Activated B cell treated with CpG ODN at 0.5 μM for 24 hours (primary cell): ENCODE results near the gene CBFA2T3. TPM values are rescaled to one million over a fixed set of nuclear protein-coding genes. Genes with fewer than 3 reads are reported as not detected.

ENCODE experiments used
- ATAC-seq: fragments of 200-7000 bp; cut with Tn5 transposase; one replicate; pipeline ENCODE4 v1.10.0; 2021; ENCODE audit warnings: low read depth, mild to moderate bottlenecking, moderate library complexity
- CTCF ChIA-PET: fragments of 350-600 bp; sonication (Branson Sonifier 250); formaldehyde crosslinking; loops from one replicate; lab custom pipeline; 2021; ENCODE audit warnings: antibody characterized with exemption; lab: Charles Lee
- POLR2A ChIA-PET: fragments of 350-600 bp; sonication (Branson Sonifier 250); formaldehyde crosslinking; loops from one replicate; lab custom pipeline; 2021; ENCODE audit warnings: antibody characterized with exemption; lab: Charles Lee
- DNase-seq: peaks from one replicate; pipeline ENCODE4 v3.0.0; 2022
- H3K27ac Mint-ChIP-seq: one replicate; pipeline ENCODE4 v1.8.0; 2020; ENCODE audit warnings: mixed read lengths
- H3K27me3 Mint-ChIP-seq: one replicate; pipeline ENCODE4 v1.8.0; 2021; ENCODE audit warnings: mixed read lengths
- H3K36me3 Mint-ChIP-seq: one replicate; pipeline ENCODE4 v1.8.0; 2021; ENCODE audit warnings: low read depth, mixed read lengths
- H3K4me1 Mint-ChIP-seq: one replicate; pipeline ENCODE4 v1.8.0; 2021; ENCODE audit warnings: mixed read lengths
- H3K4me3 Mint-ChIP-seq: one replicate; pipeline ENCODE4 v1.8.0; 2020; ENCODE audit warnings: mild to moderate bottlenecking, mixed read lengths
- H3K9me3 Mint-ChIP-seq: one replicate; pipeline ENCODE4 v1.8.0; 2020; ENCODE audit warnings: mixed read lengths
- intact Hi-C: fragments of 100-400 bp; cut with micrococcal nuclease; formaldehyde crosslinking; loops from one replicate; pipeline ENCODE4 v1.15.1; 2024
- total RNA-seq: library from RNA; stranded (reverse); gene quantifications from 2 replicates; pipeline ENCODE4 v1.2.3, GENCODE V29; 2022
- TF ChIP-seq, protein P1 (sequence below): fragments of 200-600 bp; IDR thresholded peaks from one replicate; pipeline ENCODE4 v1.8.0; 2022; ENCODE audit warnings: antibody characterized with exemption, mild to moderate bottlenecking

CBFA2T3 gene
- total RNA-seq, 1 donor from 2014 or later = 63.3 TPM

DNA sequence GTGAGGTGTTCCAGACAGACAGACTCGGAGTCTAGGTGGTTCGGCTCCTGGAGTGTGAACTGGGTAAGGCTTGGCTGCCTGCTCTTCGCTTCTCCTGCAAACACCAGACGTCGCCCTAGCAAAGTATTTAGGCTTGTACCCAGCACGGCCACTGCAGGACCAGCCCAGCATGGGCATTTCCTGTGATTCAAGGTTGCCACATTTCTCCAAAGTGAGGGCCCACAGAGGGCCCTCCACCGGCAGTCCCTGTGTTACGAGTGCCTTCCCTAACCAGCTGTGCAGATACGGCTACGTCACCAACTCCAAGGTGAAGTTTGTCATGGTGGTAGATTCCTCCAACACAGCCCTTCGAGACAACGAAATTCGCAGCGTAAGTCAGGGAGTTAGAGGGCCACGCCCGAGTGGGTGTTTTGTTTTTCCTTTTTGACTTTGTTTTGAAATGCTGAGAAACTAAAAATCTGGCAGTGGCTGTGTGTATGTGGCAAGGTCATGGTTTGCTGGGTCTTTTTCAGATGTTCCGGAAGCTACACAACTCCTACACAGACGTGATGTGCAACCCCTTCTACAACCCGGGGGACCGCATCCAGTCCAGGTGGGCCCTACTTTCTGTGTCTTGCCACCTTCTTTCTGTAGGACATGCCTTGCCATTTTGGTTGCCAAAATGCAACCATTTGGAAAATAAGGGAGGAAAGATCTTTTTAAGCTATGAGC is 117.5 kb downstream of the CBFA2T3 start:
- DNase-seq (no peak), ATAC-seq (no peak)
- ChIA-PET CTCF (interaction anchor here (0.8 kb wide), 1 partner anchor 122 kb away, joined by 3 read pairs; no protein-coding TSS in a partner anchor), POLR2A (no interaction called here)
- TF ChIP-seq, protein P1, sequence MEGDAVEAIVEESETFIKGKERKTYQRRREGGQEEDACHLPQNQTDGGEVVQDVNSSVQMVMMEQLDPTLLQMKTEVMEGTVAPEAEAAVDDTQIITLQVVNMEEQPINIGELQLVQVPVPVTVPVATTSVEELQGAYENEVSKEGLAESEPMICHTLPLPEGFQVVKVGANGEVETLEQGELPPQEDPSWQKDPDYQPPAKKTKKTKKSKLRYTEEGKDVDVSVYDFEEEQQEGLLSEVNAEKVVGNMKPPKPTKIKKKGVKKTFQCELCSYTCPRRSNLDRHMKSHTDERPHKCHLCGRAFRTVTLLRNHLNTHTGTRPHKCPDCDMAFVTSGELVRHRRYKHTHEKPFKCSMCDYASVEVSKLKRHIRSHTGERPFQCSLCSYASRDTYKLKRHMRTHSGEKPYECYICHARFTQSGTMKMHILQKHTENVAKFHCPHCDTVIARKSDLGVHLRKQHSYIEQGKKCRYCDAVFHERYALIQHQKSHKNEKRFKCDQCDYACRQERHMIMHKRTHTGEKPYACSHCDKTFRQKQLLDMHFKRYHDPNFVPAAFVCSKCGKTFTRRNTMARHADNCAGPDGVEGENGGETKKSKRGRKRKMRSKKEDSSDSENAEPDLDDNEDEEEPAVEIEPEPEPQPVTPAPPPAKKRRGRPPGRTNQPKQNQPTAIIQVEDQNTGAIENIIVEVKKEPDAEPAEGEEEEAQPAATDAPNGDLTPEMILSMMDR = no peak
- intact Hi-C loops = loop anchor here (5.0 kb wide), 1 partner anchor 207 kb away; the partner anchor contains the start of gene CYBA
- H3K27ac Mint-ChIP-seq = no peak overlapping the region
- H3K9me3 Mint-ChIP-seq = no peaks in the 10 kb centered on the region
- no peaks in the 10 kb centered on the region for H3K27me3 Mint-ChIP-seq
- H3K4me3 Mint-ChIP-seq = no peak overlapping the region
- H3K4me1 Mint-ChIP-seq = peaks cover 34% of the 10 kb centered on the region
- H3K36me3 Mint-ChIP-seq = peaks cover 40% of the 10 kb centered on the region

DNA sequence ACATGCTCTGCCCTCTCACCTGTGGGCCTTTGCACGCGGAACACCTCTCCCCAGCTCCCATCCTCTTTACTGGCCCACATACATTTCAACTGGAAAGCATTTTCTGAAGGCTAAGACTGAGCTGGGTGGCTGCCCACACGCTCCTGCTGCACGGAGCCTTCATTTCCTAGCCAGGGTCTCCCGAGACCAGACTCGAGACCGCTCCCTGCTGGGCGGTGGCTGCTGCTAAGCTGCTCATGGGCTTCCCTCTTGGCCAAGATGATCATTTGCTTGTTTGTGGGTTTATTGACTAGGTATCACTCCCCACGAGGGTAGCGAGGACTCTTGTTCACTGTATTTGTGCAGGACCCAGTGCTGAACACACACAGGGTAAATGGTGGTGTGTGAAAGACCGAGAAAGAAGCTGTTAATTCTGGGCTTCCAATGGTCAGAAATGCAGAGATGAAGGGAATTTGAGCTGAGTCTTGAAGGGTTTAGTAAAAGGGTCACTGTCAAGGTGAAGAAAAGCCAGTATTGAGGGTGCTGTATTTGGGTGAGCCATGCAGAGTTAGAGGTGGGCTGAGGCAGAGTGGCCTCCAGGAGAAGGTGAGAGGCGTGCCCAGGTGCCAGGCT is 119.2 kb downstream of the CBFA2T3 start:
- TF ChIP-seq, protein P1 = no peak
- ATAC-seq (peak; percentile 60), DNase-seq (peak; percentile 60)
- H3K27ac Mint-ChIP-seq = peak overlapping the region; percentile 86
- intact Hi-C loops = loop anchor here (1.0 to 5.0 kb wide), 13 partner anchors 42 to 843 kb away; partner anchors contain the start of genes CDH15, CDT1, CYBA and SPATA2L
- peak overlapping the region; percentile 92 for H3K4me3 Mint-ChIP-seq
- H3K4me1 Mint-ChIP-seq = peaks cover 37% of the 10 kb centered on the region
- ChIA-PET CTCF (interaction anchor here (0.7 to 2.7 kb wide), 12 partner anchors 16 to 383 kb away, joined by 3 to 22 read pairs (median 6); partner anchors contain the start of genes APRT and ZNF778), POLR2A (interaction anchor here (0.6 to 3.2 kb wide), 14 partner anchors 43 to 298 kb away, joined by 3 to 39 read pairs (median 4); partner anchors contain the start of genes ACSF3 and APRT)
- H3K36me3 Mint-ChIP-seq = peaks cover 40% of the 10 kb centered on the region
- H3K9me3 Mint-ChIP-seq = no peaks in the 10 kb centered on the region
- no peaks in the 10 kb centered on the region for H3K27me3 Mint-ChIP-seq

DNA sequence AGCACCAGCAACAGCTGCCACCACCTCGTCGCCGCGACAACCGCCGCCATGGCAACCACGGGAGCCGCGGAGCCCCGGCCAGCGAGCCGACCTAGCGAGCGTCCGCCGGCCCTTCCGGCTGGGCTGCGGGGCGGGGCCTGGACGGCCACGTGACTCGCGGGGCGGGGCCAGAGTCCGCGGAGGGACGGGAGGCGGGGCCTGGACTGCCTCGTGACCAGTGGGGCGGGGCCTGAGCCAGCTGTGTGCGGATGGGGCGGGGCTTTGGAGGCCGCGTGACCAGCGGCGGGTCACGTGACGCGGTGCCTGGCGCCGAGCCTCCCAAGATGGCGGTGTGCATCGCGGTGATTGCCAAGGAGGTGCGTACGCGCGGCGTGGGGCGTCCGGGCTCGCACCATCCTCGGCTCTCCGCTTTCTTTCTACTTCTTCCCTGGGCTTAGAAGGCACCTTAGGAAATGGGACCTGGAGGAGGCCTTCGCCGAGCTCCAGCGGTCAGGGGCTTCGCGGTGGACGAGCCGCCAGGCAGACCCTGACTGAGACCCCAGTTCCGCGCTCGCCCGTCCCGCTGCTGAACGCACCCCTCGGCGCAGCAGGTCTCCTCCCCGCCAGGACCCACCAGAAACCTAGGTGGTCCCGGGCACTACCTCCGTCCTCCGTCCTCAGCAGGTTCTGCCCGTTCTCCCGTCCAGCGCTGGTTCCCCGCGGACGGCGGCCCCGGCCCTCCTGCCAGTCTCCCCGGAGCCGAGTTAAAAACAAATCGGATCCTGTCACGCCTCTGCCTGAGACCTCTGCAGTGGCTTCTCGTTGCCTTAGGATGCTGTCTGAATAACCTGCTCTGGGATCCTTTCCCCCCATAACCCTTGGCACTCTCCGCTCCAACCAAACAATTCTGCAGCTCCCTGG is 119.9 kb downstream of the CBFA2T3 start, which contains the start of the genes GALNS and TRAPPC2L:
Gene GALNS (minus strand): TSS at position 120 of the 900 bp plus-strand sequence. CDS start 70 bp downstream, at position 50.
Gene TRAPPC2L (plus strand): TSS at position 300 of the 900 bp plus-strand sequence. CDS start 24 bp downstream, at position 324.
- H3K27ac Mint-ChIP-seq = peak within 1 kb of the TSS; percentile 86
- ChIA-PET POLR2A (interaction anchor here (0.6 to 3.2 kb wide), 17 partner anchors 42 to 360 kb away, joined by 3 to 39 read pairs (median 5); partner anchors contain the start of genes ACSF3, APRT, CYBA and ZNF778), CTCF (interaction anchor here (0.7 to 2.7 kb wide), 11 partner anchors 17 to 384 kb away, joined by 3 to 22 read pairs (median 7); partner anchors contain the start of genes APRT and ZNF778)
- DNase-seq = peak; percentile 99
- H3K4me3 Mint-ChIP-seq = peak within 1 kb of the TSS; percentile 92
- peaks cover 39% of the 10 kb centered on the region for H3K4me1 Mint-ChIP-seq
- no peaks in the 10 kb centered on the region for H3K27me3 Mint-ChIP-seq
- no peaks in the 10 kb centered on the region for H3K9me3 Mint-ChIP-seq
- TF ChIP-seq, protein P1 = no peak
- ATAC-seq = peak; percentile 88
- H3K36me3 Mint-ChIP-seq = peaks cover 37% of the 10 kb centered on the region
- intact Hi-C loops = loop anchor here (1.0 to 5.0 kb wide), 13 partner anchors 41 to 844 kb away; partner anchors contain the start of genes CDH15, CDT1, CYBA and SPATA2L

DNA sequence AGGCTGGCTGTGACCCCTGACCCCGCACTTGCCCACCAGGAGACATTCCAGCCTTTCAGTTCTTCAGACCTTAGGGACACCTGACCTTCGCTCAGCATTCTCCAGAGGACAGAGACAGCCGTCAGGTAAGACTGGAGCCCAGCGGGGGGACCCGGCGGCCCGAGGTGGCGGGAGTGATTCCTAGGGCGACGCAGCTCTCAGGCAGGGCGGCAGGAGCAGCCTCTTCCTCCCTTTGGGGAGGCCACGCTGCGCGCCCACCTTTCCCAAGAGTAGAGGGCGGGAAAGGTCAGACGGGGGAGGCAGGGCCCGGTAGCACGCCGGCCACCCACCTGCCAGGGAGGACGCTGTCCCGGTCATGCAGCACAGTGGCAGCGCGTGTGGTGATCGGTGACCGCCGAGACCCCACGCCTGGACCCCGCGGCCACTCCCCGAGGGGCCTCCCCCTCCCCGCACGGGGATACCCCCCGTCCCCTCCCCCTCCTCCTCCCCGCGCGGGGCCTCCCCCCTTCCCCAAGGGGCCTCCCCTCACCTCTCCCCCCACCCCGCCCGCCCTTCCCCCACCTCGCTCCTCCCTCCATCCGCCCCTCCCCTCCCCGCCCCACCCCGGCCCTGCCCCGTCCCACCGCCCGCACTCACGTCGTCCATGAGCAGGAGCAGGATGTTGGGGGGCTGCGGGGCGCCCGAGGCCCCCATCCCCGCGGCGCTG is 120.7 kb downstream of the CBFA2T3 start:
- H3K36me3 Mint-ChIP-seq = peaks cover 37% of the 10 kb centered on the region
- H3K4me1 Mint-ChIP-seq = peaks cover 39% of the 10 kb centered on the region
- TF ChIP-seq, protein P1 = no peak
- peak; percentile 21 for ATAC-seq
- H3K27me3 Mint-ChIP-seq = no peaks in the 10 kb centered on the region
- H3K27ac Mint-ChIP-seq = peak overlapping the region; percentile 4
- H3K9me3 Mint-ChIP-seq = no peaks in the 10 kb centered on the region
- ChIA-PET POLR2A (interaction anchor here (0.6 to 3.2 kb wide), 9 partner anchors 42 to 361 kb away, joined by 3 to 39 read pairs (median 3); partner anchors contain the start of genes ACSF3, APRT, CYBA and ZNF778), CTCF (interaction anchor here (1.4 to 2.7 kb wide), 6 partner anchors 37 to 119 kb away, joined by 4 to 22 read pairs (median 10); partner anchors contain the start of gene APRT)
- intact Hi-C loops = loop anchor here (2.0 to 5.0 kb wide), 3 partner anchors 53 to 204 kb away; partner anchors contain the start of genes CDT1 and CYBA
- H3K4me3 Mint-ChIP-seq = peak overlapping the region; percentile 92
- peak; percentile 33 for DNase-seq
